Activated CD8-positive, alpha-beta memory T cell treated with anti-CD3 and anti-CD28 coated beads for 4 hours (primary cell): ENCODE measurements around the gene GRIFIN.

Source experiments
- DNase-seq, 2 donors: peaks; one replicate each; pipeline ENCODE4 v3.0.0-alpha.2; 2020; ENCODE audit warnings: low read depth in 2 of 2

GRIFIN gene

DNA sequence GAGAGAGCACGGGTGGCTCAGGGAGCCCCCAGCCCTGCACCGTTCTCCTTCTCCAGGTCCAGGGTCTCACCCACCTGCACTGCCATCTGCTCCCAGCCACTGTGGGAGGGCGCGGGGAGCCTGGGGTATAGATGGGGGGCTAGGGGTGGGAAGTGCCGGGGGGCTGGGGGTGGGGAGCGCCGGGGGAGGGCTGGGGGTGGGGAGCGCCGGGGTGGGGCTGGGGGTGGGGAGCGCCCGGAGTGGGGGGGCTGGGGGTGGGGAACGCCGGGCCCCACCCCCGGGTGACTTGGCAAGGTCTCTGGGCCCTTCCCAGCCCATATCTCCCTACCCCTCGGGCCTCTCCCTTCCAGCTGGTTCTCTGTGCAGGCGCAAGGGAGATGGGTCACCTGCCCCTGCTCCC, at the start of gene GRIFIN:
Gene GRIFIN (minus strand): TSS at position 101 of the 400 bp plus-strand sequence. CDS start 15 bp downstream, at position 86.
- DNase-seq, result no peak

GRCh38 chr7:2524808-2525657, 48.8 kb upstream of the GRIFIN start:
- DNase-seq, result no peak

DNA sequence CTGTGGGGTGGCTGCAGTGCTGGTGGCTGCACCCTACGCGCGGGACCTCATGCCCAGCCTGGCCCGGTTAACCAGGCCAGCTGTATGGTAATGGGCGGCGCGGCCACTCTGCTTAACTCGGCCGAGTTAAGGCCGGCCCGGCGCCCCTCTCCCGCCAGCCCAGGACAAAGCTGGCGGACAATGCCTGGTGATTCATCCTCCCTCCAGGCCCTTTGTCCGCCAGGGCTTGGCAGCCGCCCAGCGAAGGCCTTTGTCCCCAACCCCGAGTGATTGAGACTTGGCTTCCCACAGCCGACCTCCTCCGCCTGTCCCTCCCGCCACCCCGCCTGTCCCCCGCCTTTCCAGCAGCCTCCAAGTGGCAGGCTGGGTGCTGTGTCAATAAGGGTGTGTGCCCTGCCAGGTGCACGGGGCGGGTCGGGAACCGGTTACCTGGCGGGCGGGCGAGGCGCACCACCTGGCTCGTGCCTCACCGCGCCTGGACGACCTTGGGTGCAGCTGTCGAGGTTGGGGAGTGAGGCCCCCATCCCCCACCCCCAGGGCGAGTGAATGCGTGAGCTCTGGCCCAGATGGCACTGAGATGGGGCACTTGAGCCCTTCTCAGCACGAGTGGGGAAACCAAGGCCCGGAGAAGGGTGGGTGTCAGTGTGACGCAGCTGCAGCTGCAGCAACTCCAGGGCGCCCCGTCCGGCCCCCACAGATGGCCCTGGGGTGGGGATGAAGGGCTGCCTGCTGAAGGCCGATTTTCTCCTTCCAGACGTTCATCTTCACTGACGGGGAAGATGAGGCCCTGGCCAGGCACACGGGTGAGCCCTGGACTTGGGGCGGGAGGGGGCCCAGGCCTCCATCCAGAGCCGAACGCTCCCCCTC, 48.0 kb upstream of the GRIFIN start:
- no peak for DNase-seq

GRCh38 chr7:2523461-2523936, 47.3 kb upstream of the GRIFIN start:
- no peak for DNase-seq

- DNase-seq, result no peak
Measured at GRCh38 chr7:2522780-2523433, 46.7 kb upstream of the GRIFIN start.

DNA sequence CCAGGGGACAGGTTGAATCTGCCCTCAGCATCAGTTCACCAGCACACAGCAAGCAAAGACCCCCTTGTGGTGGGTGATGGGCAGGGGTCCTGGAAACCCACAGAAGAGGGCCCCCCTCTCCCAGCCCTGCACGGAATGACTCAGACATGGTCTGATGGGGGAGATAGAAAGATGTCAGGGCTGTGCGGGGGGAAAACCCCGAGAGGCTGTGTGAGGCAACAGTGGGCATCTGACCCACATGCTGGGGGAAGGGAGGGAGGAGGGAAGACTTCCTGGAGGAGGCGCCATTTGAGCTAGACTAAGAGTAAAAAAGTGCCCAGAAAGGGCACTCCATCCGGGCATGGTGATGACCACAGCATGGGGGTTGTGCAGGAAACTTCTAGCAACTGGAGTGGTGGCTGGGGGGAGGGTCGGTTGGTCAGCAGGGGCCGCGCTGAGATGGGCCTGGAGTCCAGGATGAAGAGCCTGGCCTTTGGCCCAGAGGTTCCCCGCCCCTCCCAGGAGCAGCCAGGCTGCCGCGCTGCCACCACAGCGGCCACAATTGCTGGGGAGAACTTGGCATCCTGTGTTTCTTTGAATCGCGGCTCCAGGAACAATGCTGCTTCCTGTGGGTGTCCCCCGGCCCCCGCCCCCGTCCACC, 45.9 kb upstream of the GRIFIN start:
- peak; percentile 59 to 74 for DNase-seq

DNA sequence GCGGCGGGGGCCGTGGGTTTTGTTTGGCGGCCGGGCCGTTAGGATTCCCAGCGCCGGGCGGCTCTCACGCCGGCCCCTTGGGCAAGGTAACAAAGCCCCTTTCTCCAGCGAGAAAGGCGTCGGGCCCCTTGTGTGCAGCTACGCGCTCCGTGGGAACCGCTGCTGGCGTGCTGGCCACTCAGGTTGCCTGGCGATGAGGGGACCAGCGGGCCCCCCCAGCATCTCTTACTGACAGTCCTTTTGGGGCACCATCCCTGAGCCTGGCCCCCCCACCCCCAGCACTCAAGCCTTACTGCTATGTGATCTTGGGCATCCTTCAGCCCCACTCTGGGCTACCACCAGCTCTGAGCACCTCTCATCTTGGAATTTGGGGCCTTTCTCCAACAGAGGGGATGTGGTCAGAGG, 45.1 kb upstream of the GRIFIN start:
- no peak for DNase-seq

- no peak for DNase-seq
Measured at GRCh38 chr7:2520761-2521290, 44.6 kb upstream of the GRIFIN start.

DNA sequence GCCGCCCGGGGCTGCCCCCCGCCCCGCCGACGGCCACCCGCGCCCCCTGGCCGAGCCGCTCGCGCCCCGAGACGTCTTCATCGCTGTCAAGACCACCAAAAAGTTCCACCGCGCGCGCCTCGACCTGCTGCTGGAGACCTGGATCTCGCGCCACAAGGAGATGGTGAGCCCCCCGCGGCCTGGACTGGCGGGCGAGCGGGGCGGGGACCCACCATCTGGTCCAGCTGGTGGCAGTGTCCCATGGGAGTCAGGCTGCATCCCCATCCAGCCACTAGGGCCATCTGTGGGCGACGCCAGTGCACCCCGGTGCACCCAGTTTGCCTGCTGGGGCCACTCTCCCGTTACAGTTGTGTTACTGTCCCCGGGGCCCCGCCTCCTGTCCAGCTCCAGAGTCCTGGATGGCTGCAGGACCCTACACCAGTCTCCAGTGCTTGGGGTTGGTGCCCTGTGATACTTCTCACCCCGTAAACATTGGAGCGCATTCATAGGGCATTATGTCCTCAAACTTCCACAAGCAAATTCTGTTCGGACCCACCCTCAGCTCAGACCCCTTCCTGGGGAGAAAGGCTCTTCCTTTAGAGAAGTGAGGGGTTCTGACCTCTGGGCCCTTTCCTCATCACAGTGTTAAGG, 44.0 kb upstream of the GRIFIN start:
- DNase-seq, result no peak

- DNase-seq, result peak; percentile 65 to 73
Measured at GRCh38 chr7:2519119-2519930, 43.1 kb upstream of the GRIFIN start, which contains the start of gene LFNG. Gene LFNG, plus strand, starts transcription at chr7:2519774. Its CDS starts 88 bp downstream, at chr7:2519862.

DNA sequence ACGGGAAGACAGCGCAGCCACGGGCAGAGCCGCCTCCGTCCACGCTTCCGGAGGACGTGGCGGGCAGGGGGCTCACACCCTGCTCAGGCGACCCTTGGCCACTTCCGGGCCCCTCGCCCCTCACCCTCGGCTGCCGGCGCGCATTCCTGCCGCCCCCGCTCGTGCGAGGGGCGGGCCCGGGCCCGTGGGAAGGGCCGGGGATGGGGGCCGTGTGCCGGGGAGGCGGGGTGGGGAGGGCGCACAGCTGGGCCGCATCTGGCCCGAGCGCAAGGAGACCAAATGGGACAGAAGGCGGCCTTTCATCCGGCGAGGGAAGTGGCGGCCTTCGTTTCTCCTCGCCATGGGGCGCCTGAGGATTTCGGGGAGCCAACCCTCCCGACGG, 42.5 kb upstream of the GRIFIN start:
- no peak for DNase-seq

DNA sequence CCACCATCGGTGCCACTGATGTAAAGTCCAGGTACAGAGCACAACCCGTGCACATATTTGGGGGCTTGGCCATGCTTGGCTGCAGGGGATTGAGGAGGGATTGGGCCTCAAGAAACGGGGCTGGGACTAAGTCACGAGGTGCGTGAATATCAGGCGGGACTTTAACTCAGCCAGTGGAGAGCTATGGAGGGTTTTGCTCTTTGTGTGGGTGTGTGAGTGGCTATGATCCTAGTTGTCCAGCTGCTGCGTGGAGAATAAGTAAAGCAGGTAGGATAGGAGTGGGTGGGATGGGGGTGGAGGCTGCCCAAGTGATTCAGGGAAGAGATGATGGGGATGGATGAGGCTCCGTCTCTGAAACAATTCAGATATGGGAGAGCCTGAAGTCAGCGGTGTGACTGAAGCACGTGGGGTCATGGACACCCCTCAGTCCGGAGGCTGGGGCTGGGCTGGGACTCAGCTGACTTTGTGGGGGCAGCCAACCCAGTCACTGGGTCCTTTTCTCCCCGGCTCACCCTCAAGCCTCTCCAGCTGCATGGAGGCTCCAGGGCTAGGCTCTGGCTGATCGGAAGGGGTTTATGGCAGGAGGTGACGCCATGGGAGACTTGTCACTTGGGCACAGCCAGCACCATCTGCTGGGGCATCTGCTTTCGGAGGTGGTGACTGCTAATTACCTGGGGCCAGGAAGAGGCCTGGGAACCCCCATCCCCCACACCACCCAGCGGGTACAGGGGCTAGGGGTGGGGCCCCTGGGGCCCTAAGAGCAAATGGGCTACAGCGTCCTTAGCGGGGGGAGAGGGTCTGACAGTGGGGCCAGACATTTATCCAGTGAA, 41.7 kb upstream of the GRIFIN start:
- no peak for DNase-seq

DNA sequence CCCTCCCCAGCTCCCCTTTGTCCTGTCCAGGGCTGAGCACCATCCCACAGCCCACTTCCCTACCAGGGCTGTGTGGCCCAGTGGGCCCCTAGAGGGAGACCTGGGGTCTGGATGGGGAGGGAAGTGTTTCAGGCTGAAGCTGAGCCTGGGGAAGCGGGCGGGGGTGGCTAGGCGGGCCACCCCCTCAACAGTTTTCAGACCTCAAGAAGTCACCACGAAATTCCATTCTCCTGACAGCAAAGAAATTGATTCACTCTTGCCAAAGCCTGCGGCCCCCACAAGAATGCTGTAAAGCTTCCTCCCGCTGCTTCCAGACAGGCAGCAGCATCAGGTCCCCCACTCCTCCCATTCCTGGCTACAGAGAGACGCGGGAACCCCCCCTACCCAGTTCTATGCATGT, 40.8 kb upstream of the GRIFIN start:
- DNase-seq, result no peak

DNA sequence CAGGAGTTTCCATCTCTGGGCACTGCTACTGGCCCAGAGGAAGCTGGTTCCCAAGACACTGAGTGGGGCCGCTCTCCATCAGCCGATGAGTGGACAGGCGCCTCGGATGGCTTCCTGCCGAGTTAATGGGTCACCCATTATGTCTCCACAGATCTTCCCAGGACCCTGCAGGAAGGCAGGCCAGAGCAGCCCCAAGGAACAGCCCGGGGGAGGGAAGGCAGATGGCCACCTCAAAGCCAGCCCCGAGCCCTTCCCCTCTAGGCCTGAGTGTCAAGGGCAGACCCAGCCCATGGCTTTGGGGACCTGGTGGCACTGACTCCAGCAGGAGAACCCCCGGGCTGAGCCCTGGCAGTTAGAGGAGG, 40.0 kb upstream of the GRIFIN start:
- no peak for DNase-seq

DNA sequence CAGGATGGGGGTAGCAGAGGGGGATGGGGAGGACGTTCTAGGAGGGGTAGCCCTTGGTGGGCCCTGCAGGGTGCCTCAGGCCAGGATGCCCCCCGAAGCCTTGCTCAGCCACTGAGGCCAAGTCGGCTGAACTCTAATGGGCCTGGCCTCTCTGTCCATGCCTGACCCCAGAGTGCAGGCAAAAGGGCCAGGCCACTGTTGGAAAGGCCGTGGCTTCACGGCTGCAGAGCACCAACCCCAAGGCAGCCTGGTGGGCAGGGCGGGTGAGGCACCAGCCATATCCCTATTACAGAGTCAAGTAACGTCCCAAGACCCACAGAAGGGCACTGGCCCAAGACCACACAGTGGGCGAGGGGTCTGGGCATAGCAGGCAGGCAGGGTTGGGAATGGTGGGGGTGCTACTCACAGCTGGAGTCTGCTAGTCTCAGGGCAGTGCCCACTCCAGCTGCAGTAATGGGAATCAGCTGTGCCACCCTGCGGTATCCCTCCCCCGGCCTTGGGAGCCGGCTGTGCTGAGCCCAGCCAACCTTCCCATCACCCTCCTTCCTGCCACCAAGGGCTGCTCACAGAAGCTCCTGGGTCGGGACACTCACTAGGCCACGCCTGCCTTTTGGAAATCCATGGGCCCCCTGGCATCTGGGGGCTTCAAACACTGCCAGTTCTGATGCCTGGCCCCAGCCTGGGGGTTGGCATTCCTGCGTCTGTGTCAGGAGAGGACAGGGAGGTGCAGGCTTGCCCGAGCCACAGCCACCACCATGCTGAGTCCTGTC, 39.4 kb upstream of the GRIFIN start:
- DNase-seq, result no peak

GRCh38 chr7:2514473-2515423, 38.5 kb upstream of the GRIFIN start:
- no peak for DNase-seq

- no peak for DNase-seq
Measured at GRCh38 chr7:2513702-2514101, 37.5 kb upstream of the GRIFIN start.
